ENCODE data around the gene LILRA6.
"Not testable (repeated sequence)": the region's sequence is repeated elsewhere in the genome, so short reads cannot be mapped to it uniquely, and the experiment has no call there.

The LILRA6 gene

DNA sequence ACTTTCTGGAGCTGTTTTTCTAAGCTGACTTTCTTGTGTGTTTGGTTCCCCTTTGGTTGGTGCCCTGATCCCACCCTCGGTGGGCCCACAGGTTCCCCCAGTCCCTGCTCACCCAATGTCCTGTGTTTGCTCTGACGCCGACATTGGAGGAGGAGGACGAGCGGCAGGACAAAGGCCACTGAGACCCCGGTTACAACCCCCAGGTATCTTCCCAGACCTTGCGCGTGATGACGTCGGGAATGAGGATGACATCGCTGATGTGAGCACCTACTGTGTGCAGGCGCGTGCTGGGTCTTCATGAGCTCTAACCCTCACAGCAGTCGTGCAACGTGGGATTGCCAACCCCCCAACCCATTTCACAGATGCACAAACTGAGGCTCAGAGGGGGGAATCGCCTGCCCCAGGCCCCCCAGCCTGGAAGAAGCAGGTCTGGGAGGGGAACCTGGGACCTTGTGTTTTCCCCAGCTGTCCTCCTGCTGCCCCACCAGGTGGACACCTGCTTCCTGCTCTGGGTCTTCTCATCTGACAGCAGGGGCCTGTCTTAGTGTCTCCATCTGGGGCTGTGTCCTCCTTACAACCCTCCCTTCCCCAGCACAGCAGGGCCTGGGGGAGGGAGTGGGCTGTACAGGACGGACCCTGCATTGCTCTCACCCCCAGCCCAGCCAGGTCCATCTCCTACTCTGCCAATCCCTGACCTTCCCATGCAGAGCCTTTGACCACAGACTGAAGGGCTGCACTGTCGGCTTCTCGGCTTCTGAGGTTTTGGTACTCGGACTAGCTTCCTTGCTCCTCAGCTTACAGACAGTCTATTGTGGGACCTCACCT lies 4.7 kb upstream of the LILRA6 start:
- TF ChIP-seq, protein P1, sequence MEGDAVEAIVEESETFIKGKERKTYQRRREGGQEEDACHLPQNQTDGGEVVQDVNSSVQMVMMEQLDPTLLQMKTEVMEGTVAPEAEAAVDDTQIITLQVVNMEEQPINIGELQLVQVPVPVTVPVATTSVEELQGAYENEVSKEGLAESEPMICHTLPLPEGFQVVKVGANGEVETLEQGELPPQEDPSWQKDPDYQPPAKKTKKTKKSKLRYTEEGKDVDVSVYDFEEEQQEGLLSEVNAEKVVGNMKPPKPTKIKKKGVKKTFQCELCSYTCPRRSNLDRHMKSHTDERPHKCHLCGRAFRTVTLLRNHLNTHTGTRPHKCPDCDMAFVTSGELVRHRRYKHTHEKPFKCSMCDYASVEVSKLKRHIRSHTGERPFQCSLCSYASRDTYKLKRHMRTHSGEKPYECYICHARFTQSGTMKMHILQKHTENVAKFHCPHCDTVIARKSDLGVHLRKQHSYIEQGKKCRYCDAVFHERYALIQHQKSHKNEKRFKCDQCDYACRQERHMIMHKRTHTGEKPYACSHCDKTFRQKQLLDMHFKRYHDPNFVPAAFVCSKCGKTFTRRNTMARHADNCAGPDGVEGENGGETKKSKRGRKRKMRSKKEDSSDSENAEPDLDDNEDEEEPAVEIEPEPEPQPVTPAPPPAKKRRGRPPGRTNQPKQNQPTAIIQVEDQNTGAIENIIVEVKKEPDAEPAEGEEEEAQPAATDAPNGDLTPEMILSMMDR (conservative IDR thresholded peaks at IDR 0.05; ENCODE audit: low read depth, low read length) = no peak
- no peak overlapping the region for H3K4me3 ChIP-seq (ENCODE audit: low read depth, low read length)
- DNase-seq (ENCODE audit: low read depth) = no peak

DNA sequence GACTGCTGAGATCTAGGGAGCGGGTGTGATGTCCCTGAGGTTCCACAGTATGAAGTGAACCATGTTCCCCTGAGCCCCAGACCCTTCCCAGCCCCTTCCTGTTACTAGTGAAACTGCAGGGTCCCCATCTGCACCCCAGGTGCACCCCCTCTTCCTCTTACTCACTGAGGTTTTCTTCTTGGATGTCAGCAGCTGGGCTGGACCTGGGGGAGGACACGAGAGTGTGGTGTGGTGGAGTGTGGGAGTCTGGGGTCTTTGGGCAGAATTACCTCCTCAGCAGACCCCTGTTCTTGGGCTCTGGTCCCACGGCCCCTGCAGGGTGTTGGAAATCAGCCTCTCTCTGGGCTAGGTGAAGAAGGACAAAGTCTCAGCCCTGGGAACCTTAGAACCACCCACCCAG lies 3.3 kb upstream of the LILRA6 start:
- TF ChIP-seq, protein P1 (conservative IDR thresholded peaks at IDR 0.05; ENCODE audit: low read depth, low read length) = no peak
- no peak overlapping the region for H3K4me3 ChIP-seq (ENCODE audit: low read depth, low read length)
- DNase-seq (ENCODE audit: low read depth) = no peak

DNA sequence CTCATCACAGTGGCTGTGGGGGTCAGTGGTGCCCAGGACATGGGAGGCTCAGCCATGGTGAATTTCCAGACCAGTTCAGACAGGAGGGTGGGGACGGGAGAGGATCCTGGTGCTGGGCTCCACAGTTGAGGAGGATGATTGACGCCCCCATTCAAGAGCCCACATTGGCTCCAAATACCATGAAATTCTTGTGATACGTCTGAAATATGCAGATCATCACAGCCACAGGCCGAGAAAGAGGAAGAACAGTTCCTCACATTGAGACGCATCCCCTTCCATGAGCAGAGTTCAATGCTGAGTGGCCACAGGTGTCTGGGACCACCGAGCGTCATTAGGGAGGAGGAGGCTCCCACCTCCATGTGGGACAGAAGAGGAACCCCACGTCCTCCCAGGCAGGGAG lies 1.2 kb upstream of the LILRA6 start:
- H3K4me3 ChIP-seq (ENCODE audit: low read depth, low read length); DNase-seq (ENCODE audit: low read depth): not testable (repeated sequence)

DNA sequence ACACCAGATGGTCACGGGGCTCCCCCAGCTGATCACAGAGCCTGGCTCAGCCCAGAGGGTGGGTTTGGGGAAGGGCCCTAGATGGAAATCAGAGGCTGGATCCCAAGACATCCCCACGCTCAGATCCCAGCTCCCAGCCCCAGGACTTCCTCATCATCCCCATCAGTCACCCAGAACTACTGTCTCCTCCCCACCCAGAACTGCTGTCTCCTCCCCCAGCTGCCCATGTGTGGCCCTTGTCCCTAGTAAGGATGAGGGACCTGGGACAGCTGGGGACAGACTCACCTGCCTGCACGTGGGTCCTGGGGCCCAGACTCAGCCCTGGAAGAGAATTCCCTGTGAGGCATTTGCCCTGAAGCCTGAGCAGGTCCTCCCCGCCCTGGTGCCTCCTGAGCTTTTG lies 356 bp downstream of the LILRA6 start:
- H3K4me3 ChIP-seq (ENCODE audit: low read depth, low read length); DNase-seq (ENCODE audit: low read depth): not testable (repeated sequence)

DNA sequence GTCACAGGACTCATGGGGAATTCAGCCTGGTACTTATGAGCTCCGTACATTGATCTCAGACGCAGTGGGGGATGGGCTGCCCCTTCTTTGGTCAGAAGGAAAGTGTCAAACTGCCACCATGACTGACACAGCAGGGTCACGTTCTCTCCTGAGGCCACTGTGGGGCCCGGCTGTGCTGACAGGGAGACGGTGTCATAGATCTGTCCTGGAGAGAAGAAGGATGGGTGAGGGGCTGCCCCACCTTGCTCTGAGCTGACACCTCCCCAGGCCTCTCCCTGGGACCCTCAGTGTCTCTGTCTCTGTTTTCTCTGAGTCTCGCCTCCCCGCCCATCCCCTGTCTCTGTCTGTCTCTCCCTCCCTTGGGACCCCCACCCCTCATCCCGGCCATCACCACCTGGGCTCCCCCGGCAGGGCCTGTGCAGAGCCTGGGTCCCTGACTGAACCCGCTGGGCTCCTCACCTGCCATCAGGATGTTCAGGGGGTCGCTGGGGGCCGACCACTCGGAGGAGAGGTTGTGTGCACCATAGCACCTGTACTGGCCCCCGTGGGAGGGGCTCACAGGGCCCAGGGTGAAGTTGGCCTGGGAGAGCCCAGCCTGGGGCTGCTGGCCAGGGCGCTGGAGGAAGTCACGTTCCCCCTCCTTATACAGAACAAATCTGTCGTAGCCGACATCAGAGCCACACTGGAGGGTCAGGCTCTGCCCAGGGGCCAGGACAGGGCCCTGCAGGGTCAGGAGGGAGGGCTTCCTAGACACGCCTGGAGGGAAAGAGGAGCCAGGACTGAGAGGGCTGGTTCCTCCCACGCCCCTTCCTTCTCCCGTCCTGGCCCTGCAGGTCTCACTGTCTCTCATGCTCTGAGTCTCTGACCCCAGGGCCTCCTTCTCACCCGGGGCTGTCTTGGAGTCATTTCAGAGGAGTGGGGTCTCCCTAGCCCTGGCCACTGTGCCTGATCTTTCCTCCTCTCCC lies 1.9 kb downstream of the LILRA6 start:
- DNase-seq (ENCODE audit: low read depth); H3K4me3 ChIP-seq (ENCODE audit: low read depth, low read length): not testable (repeated sequence)

DNA sequence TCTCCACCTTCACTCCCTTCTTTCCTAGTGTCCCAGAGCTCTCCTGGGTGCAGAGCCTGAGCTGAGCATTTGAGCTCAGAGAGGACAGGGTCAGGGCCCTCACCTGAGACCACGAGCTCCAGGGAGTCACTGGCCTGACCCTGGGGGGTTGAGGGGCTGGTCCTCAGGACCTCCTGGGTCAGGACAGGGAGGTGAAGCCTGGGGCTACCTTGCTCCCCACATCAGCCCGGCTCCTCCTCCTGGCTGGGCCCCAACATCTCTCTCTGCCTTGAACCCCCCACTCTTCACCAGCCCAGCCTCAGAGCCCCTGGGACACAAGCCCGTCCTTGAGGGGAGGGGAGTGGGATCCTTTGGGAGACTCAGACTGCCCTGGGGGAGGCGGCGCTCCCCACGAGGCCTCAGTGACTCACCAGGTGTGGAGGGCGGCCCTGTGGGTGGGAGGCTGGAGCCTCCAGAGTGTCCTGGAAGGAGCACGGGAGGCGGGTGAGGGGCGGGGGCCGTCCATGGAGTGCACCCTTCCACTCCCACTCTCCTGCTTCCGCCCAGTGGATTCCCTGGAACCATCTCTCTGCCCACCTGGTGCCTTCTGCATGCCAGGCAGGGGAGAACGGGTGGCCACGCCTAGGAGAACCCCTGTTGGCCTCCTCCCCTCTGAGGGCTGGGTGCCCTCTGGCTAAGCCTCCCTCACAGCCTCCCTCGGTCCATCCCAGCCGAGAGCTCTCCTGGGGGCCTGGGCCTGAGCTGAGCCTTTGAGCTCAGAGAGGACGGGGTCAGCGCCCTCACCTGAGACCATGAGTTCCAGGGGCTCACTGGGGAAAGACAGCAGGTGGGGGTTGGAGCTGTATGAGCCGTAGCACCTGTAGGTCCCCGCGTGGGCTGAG lies 2.9 kb downstream of the LILRA6 start:
- H3K4me3 ChIP-seq (ENCODE audit: low read depth, low read length); DNase-seq (ENCODE audit: low read depth): not testable (repeated sequence)

DNA sequence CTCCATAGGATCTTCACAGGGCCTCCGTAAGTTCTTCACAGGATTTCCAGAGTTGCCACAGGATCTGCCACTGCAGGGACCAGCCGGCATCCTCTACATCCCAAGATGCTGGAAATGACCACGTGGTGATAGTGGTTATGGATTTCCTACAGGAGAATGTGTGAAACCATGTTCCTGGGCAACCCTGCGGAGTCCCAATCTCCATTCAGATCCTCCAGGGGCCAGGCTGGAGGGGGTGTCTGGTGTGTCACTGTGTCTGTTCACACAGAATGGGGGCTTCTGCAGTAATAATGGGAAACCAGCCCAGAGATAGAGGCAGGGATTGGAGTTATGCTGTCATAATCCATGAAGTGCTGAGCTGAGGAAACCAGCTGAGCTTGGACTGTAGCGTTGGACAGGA lies 8.6 kb downstream of the LILRA6 start:
- TF ChIP-seq, protein P1 (conservative IDR thresholded peaks at IDR 0.05; ENCODE audit: low read depth, low read length) = no peak
- no peak overlapping the region for H3K4me3 ChIP-seq (ENCODE audit: low read depth, low read length)
- no peak for DNase-seq (ENCODE audit: low read depth)

DNA sequence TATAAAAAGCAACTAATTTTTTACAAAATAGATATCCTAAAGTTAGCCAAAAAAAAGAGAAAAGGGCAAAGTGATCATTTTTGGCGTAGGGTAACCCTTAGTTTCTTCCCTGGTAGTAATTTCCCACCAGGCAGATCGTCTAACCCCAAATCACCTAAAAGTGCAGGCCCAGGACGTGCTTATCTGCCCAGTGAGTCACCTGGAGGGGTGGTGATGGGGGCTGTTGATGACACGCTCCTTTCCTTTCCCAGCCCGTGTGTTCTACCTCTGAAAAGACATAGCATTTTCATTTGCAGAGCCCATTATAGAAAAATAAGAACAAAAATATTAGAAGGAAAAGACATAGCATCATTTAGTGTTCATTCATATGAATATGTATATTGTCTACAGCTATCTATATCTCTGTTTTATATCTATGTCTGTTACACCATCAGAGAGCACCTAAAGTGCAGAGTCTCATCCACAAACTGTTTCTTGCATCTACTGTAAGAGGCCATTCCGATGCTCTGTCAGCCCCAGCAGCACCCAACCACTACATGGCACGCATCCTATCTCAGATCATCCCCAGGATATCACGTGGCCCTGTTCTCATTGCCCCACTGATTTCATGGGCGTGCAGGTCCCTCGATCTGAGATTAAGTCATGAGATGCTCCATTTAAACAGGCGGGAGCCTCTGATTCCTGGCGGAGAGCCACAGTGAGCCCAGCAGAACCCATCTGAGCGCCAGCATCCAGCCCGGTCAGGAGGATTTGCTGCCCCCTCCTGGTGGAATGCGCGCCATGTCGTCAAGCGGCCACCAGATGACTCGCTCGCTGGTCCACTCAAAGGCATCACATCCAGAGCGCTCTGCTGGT lies 11.3 kb downstream of the LILRA6 start:
- peak; percentile 85 for DNase-seq (ENCODE audit: low read depth)
- H3K4me3 ChIP-seq (ENCODE audit: low read depth, low read length) = no peak overlapping the region
- TF ChIP-seq, protein P1 (conservative IDR thresholded peaks at IDR 0.05; ENCODE audit: low read depth, low read length) = peak; percentile 94
